GOT3 (cell line): Measurements from ENCODE around the gene CCDC74B.
"Not testable (repeated sequence)": the region's sequence is repeated elsewhere in the genome, so short reads cannot be mapped to it uniquely, and the experiment has no call there.

ENCODE experiments used
- DNase-seq: peaks from one replicate; lab custom pipeline; 2025; ENCODE audit warnings: mixed read lengths; lab: John Stamatoyannopoulos, UW

The CCDC74B gene

DNA sequence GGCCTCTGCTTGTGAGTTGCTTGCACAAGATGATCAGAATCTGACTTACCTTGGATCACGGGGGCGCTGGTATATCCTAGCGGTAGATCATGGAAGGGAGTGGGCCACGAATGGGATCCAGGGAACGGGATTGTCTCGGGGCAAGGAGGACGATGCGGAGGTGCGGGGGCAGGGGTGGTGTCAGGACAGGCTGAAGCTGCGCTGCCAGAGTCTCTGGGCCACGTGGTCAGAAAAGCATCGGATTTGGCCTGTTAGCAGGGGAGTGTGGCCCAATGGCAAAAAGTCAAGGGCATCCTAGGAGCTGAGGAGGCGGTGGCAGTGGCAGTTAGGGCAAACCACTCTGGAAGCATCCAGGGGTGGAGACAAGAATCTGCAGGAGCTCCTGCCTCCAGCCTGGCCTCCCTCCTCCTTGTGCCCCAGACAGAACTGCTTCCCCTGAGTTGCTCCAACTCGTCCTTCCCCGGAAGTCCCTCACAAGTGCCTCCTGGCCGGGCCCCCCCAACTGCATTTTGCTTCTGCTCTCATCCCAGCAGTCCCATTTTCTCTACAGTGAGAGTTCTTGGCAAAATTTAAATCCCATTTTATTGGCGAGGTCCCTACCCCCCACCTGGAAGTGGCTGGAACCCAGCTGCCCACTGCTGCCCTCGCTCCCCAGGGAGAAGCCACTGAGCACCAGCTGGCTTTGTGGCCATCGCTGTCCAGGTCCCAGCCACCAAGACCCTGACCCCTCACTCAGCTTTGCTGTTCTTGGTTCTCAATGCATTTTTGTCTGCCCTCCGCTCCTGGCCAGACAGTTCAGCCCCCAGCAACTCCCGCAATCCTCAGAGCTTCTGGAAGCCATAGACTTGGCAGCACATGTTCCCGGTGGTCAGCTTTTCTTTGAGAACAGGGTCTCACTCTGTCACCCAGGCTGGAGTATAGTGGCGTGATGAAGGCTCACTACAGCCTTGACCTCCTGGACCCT is 5.6 kb upstream of the CCDC74B start:
- DNase-seq = no peak

DNA sequence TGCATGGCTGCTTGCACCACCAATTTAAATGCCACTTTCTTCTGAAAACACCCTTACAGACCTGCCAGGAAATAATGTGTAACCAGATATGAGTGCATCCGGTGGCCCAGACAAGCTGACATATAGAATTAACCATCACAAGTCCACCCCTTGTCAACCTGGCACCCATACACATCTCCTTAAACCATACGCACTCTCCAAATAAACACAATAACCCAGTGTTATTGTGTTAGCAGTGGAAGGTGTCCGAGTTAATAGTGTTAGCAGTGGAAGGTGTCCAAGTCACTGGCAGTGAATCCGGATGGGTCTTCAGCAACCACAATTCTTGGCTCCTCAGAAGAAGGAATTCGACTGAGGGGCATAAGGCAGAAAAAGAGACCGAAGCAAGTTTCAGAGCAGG is 3.6 kb upstream of the CCDC74B start:
- not testable (repeated sequence) for DNase-seq

DNA sequence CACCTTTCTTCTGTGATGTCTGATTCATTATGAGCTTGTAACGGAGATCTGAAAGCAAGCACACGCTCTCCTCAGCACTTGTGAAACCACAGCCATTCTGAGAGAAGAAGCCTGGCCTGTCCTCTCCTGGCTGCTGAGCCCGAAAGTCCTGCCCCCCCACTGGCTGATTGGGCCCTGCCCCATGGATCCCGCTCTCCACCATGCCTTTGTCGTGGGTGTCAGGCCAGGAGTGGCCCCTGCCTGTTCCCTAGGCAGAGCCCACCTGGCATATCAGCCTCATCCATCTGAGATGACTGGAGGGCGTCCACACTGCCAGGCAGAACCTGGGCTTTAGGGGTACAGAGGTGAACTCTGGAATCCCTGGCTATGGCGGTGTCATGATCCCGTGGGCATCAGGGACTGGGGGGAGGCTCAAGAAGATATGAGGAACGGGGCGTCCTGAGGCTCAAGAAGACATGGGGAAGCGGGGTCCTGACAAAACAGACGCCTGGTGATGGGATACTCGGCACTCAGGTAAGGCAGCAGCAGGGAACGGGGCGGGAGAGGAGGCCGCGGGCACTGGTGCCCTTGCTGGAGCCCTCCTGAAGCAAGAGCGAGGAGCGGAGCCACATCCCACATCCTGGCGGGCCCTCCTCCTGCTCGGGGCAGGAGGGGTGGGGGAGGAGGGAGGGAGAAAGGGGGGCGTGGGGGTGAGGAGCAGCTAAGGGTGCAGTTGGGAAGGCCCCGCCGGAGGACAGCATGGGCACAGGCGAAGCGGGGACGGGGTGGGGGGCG is 1.5 kb downstream of the CCDC74B start:
- not testable (repeated sequence) for DNase-seq

DNA sequence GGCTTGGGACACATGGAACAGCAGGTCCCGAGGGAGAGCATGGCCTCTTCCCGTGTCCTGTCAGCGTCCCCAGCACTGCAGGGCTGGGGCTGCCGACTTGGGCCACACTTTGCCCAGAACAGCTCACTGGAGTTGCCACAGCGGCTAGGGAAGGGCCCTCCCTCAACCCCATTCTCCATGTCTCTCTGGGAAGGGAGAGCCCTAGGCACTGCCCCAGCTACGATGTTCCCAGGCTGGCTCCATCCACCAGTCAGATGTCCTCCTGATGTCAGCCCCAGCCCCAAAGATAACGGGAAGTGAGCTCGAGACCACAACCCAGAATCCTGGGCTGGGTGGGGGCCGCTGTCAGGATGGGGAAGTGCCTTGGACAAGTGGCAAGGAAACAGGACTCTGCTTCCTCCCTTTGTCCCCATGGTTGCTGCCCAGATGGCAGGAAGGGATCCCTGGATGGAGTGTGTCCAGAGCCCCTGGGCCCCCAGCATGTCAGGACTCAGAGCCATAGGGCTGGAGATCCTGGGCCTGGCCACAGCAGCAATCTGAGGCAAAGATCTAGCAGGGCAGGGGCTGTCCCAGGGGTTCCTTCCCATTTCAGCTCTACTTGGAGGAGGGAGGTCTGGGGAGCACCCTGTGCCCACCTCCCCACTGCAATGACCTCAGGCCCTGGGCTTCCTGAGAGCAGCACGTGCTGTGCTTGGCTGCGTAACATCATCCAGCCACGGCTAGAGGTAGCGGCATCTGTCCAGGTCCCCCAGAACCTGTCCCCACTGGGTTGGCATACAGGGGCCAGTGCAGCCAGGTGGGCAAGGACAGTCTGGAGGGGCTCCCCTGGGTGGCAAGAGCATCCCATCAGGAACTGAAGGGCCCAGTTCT is 2.3 kb downstream of the CCDC74B start:
- DNase-seq = not testable (repeated sequence)

DNA sequence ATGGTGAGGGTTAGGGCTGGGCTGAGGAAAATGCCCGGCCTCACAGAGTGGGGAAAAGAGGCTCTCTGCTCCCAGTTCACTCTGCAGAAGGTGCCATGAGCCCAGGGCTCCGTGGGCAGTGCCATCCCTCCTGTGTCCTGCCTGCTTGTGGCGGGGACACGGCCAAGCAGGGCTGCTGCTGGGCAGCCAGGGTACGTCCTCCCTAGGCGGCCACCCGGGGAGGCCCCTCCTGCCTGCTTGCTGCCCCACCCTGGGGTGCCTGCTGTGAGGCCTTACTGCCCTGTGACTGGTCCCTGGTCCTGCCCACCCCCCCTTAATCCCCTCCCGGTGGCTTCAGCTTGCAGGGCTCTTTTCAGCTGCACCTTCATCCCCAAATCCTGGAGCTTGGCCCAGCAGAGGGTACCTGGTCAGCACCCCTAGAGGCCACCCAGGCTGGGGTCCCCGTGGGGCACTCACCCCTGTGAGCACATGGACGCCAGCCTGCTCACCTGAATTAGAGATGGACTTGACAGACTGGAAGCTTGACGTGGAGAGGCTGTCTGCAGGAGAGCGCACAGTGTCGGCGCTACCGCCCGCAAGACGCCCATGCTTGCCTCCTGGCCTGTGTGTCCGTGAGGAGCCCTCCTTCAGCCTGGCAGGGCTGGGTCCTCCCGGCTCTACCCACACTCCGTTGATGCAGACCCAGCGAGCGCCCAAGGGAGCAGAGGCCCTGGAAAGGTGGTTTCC is 3.1 kb downstream of the CCDC74B start:
- DNase-seq = not testable (repeated sequence)

DNA sequence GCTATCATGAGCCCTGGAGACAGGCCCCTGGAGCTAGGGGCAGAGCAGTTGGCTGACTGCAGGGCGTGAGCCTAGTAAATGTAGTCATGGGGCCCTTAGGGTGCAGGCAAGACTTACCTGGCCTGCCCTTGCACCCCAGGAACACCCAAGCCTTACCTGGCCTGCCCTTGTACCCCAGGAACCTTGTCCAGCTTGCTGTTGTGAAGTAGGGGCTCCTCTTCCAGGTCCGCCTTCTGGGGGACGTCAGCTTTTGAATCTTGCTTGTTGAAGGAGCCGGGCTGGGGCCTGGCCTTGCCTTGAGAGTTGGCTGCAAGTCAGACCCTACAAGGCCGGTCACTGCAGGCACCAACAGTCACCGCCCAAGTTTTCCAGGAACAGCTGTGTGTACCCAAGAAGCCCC is 3.9 kb downstream of the CCDC74B start:
- DNase-seq = not testable (repeated sequence)

DNA sequence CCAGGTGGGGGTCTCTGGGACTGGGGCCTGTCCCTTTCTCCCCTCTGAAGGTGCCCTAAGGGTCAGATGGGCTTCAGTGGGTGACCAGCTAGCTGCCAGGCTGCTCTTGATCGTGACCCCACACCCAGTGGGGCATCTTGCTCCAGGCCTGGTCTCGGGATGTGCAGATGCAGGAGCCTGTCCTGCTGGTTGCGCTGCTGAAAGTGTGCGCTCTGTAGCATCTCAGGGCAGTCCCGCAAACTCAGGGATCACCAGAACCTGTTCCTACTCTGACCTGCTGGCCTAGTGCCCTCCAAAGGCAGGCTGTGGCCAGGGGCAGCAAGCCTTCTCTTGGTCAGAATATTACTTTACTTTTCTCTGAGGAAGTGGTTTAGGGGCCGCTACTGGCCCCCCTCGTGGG is 4.4 kb downstream of the CCDC74B start:
- not testable (repeated sequence) for DNase-seq

DNA sequence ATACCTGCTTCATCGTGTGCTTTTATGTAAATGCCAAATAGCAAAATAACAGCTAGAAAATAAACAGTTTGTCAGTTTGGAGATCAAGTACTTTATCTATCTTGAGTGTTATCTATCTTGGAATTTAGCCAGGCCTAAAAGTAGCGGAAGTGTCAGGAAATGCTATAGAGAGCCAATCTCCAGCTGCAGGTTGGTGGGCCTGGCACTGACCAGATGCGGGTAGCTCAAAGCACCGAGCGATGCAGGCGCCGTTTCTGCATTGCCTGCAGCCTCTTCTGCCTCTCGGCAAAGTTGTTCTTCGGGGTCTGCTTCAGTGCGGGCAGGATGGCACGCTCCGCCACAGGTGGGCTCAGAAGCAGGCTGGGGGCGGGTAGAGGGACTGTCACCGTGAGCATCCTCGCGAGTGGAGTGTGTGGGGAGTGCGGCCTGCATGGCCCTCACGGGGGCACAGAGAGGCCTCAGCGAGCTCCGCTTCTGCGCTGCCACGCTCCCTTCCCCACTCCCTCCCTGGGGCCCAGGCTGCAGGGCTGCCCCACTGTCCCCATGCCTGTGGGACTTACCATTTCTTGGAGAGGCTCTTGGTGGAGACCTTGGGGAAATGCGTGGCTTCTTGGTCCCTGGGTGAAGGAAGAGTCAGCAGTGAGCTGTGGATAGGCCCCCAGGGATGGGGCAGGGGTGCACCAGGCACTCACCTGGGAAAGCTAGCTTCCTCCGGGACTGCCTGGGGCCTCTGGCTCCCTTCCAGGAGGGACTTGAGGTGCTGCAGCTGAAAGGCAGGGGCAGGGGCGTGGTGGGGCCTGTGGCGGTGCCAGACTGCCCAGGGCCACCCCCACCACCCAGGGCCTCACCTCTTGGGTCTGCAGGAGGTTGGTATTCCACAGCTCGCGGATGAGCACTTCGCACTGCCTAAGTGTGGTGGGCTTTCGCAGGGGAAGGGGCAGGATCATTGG is 5.3 kb downstream of the CCDC74B start:
- not testable (repeated sequence) for DNase-seq

DNA sequence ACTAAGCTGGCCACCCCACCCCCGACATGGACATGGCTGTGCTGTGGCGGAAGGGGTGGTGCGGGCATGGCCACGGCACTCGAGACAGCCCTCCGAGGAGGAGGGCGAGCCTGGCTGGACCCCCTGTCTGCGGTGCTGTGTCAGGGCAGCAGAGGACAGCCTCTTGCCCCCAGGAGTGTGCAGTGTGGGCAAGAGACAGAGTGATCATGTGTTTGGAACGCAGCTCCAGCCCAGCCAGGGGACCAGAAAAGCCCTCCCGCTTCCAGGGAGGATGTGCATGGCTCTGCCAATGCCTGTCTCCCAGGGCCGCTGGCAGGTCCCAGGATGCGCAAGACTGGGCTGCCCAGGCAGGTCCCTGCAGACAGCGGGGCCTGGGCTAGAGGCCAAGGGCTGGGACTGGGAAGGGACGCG is 6.1 kb downstream of the CCDC74B start:
- not testable (repeated sequence) for DNase-seq

DNA sequence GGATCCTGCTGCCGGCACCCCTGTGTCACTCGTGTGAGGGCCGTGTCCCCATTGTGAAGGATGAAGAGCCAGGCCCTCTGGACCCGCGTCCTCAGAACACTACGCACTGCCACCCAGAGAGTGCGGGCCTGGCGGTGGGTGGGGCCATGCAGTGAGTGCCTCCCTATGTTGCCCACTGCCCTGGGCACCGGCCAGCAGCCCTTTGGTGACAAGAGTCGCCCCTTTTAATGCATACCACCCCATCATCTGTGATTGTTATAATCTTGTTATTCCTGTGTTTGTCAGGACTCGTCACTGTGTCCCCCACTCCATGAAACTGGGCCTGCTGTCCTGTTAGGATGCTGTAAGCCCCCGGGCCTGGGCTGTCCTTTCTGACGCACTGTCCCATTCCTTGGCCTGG is 6.6 kb downstream of the CCDC74B start:
- not testable (repeated sequence) for DNase-seq

DNA sequence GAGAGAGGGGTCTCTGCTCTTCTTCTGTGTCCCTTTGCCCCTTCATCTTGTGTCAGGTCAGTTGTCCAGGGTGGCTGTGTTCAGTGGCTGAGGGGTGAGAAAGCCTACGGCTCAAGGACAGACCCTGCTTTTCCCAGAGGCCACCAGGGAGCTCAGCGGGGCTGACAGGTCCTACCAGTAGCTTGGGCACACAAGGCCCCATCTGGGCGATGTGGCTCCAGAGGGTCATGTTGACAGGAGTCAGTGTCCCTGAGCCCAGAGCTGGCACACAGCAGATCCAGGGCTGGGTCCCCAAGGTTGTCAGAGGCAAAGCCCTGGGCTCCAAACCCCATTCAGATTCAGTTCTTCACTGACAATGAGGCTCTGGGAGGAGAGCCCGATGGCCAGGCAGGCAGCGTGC is 7.8 kb downstream of the CCDC74B start:
- DNase-seq = not testable (repeated sequence)

DNA sequence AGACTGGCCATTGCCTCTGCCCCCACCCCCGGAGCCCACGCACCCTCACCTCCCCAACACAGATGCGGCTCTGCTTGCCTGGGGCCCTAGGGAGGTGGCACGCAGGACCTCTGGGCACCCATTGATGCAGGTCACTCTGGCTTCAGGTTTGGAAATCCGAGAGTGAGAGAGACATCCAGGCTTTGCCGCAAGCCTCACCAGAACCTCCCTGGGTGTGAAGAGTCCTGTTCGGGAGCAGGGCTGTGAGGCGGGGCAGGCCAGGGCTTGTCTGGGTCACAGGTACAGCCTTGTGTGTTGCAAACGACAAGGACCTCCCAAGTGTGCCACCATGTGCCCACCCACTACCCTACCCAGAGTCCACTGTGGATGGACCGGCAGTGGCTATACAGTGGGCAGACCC is 8.4 kb downstream of the CCDC74B start:
- DNase-seq = not testable (repeated sequence)

DNA sequence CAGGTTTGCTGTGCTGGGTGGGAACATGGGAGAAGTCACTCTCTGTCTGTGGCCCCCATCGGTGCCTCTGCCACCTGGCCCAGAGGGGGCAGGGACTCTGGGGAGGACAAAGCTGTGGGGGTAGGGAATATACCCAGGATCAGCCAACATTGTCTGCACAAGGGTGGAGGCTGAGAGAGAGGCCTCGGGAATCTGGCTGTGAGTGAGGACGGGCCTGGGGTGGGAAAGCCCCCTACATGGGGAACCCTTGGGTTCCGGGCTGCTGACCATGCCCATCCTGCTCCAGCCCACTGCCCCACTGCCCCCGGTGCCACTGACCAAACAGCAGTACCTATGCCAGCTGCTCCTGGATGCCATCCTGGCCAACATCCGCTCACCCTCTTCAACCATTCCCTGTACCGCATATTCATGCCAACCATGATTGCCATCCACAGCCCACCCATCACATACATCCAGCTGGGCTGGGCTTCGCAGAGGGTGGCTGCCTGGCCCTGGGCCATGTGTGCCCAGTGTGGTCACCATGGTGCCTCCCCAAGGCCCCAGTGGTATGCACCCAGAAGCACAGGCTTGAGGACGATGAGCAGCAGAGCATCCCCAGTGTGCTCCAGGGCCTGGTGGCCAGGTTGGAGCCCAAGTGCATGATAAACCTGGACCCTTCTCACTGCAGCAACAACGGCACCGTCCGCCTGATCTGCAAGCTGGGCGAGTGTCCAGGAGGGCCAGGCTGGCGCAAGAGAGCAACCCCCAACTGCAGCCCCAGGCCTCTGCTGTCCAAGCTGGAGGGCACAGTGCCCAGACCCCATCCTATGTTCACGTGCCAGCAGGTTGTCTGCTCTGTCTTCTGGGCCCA is 9.0 kb downstream of the CCDC74B start:
- DNase-seq = no peak

DNA sequence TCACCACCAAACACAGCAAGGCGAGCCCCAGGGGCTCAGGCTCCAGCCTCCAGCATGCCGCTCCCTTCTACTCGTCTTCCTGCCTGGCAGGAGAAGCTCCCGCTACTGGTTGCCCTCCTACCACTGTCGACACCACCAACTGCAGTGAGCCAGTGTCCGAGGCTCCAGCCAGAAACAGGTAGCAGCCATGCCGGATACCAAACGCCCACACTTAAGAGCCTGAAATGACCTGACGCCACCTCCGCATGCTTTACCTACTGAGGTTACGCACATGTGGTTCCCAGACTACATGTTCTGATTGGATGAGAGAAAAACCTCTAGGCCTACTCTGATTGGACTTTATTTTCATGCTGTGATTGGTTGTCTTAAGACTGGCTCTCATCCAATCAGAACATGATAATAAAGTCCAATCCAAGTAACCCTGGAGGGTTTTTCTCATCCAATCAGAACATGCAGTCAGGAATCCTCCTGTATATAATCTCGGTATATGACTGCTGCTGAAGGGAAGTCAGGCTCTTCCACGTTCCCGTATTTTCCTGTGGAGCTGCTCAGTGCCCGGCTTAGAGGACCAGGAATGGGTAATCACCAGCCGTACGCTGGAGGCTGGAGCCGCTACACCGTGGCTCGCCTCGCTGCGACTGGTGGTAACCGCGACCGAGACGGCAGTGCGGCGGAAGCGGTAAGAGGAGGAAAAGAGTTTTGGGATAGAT is 15.6 kb downstream of the CCDC74B start, which contains the start of gene POTEF:
Gene POTEF, minus strand, starts transcription at position 103 of the 710 bp plus-strand sequence. CDS start 8,707 bp downstream, outside the sequence.
- not testable (repeated sequence) for DNase-seq

DNA sequence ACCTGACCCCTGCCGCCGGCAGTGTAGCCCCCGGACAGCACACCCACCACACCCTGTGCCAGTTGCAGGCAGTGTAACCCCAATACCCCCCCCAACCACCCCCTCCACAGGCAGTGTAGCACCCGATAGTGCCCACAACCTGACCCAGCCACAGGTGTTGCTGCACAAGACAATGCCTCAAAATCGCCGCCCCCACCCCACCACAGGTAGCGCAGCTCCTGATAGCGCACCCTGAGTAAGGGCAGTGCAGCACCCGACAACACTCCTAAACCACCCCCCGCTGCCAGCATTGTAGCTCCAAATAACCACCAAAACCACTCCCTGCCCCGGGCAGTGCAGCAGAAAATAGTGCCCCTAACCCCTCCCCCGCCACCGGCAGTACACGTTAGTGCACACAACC is 16.4 kb downstream of the CCDC74B start:
- DNase-seq = not testable (repeated sequence)

DNA sequence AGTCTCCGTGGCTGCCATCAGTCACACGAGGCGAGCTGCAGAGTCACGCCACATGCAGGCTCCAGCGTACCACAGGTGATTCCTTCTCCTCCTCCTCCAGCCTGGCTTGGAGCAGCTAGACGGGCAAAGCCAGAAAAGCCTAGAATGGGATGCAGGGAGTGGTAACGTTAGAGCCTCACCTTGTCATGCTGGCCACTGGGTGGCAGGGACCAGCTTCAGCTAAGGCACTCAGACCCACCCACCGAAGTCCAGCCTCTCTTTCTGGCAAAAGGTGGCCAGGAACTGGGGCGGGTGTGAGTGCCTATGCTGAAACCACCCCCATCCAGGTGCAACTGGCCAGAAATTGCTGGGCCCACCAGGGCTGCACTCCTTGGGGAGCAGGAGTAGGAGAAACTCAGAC is 17.2 kb downstream of the CCDC74B start:
- DNase-seq = not testable (repeated sequence)

DNA sequence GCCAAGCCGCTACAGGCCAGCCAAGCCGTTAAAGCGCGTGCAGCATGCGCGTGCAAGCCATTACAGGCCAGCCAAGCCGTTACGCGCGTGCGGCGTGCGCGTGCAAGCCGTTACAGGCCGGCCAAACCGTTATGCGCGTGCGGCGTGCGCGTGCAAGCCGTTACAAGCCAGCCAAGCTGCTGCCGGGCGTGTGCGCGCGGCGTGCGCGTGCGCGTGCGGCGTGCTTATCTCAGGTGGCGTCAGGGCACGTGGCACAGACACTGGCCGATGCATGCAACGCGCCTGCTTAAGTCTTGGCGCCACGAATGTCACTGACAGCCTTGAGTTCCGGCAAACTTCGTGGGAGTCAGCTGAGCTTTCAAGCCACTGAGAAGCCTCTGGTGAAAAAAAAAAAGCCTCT is 24.0 kb downstream of the CCDC74B start:
- not testable (repeated sequence) for DNase-seq
